Upper lobe of right lung (tissue), 1 donor: ENCODE results near the gene LRP8. TPM values are rescaled to one million over a fixed set of nuclear protein-coding genes. Genes with fewer than 3 reads are reported as not detected.

Source experiments
- ATAC-seq: fragments of 200-7000 bp; cut with Tn5 transposase; one replicate; pipeline ENCODE4 v1.9.1; 2020; ENCODE audit warnings: mild to moderate bottlenecking, moderate library complexity
- DNase-seq: peaks from one replicate; pipeline ENCODE4 v3.0.0-alpha.2; 2020
- H3K27ac ChIP-seq: fragments of 200-600 bp; one replicate; pipeline ENCODE4 v1.8.0; 2022
- H3K27me3 ChIP-seq: fragments of 200-600 bp; one replicate; pipeline ENCODE4 v1.8.0; 2022; ENCODE audit warnings: mild to moderate bottlenecking
- H3K36me3 ChIP-seq: fragments of 200-600 bp; one replicate; pipeline ENCODE4 v1.8.0; 2022
- H3K4me1 ChIP-seq: fragments of 200-600 bp; one replicate; pipeline ENCODE4 v1.8.0; 2022
- H3K4me3 ChIP-seq: fragments of 200-600 bp; one replicate; pipeline ENCODE4 v1.8.0; 2022; ENCODE audit warnings: mild to moderate bottlenecking
- H3K9me3 ChIP-seq: fragments of 200-600 bp; one replicate; pipeline ENCODE4 v1.8.0; 2022
- CTCF ChIP-seq: fragments of 200-600 bp; IDR thresholded peaks from one replicate; pipeline ENCODE4 v1.8.0; 2022; ENCODE audit warnings: antibody characterized with exemption
- intact Hi-C: fragments of 100-400 bp; cut with DNase I; formaldehyde crosslinking; loops from one replicate; pipeline ENCODE4 v1.11.0; 2022
- total RNA-seq: library from RNA; stranded (reverse); fragmentation: NEBNext Ultra II Directional; extraction: Animal tissue kit (Norgen Biotek cat#: 25700); gene quantifications from one replicate; pipeline ENCODE4 v1.2.1, GENCODE V29; 2021
- donor health status: DM: no; HTN: yes; CAD: no; lungs with severe emphysema.

The LRP8 gene
- total RNA-seq, 1 donor from 2014 or later: 11.6 TPM

- DNase-seq: peak; percentile 77
- no peak overlapping the region for H3K27ac ChIP-seq
- no peaks in the 10 kb centered on the region for H3K27me3 ChIP-seq
- no peaks in the 10 kb centered on the region for H3K4me1 ChIP-seq
- H3K36me3 ChIP-seq: no peaks in the 10 kb centered on the region
- peak; percentile 35 for ATAC-seq
- no peak for TF ChIP-seq CTCF
- no peaks in the 10 kb centered on the region for H3K9me3 ChIP-seq
- no peak overlapping the region for H3K4me3 ChIP-seq
- intact Hi-C loops: no loop called here
Observed at GRCh38 chr1:53365437-53366063, 37.7 kb upstream of the LRP8 start.

- TF ChIP-seq CTCF: no peak
- DNase-seq: peak; percentile 41
- H3K27me3 ChIP-seq: no peaks in the 10 kb centered on the region
- no peaks in the 10 kb centered on the region for H3K36me3 ChIP-seq
- no peak for ATAC-seq
- H3K4me1 ChIP-seq: no peaks in the 10 kb centered on the region
- no peaks in the 10 kb centered on the region for H3K9me3 ChIP-seq
- H3K27ac ChIP-seq: no peak overlapping the region
- intact Hi-C loops: no loop called here
- no peak overlapping the region for H3K4me3 ChIP-seq
Observed at GRCh38 chr1:53362851-53363642, 35.2 kb upstream of the LRP8 start.

GRCh38 chr1:53362270-53362669 lies 34.4 kb upstream of the LRP8 start:
- DNase-seq (peak; percentile 28), ATAC-seq (no peak)
- H3K27ac ChIP-seq: no peak overlapping the region
- H3K4me3 ChIP-seq: no peak overlapping the region
- no peaks in the 10 kb centered on the region for H3K36me3 ChIP-seq
- no peaks in the 10 kb centered on the region for H3K9me3 ChIP-seq
- intact Hi-C loops: no loop called here
- no peaks in the 10 kb centered on the region for H3K27me3 ChIP-seq
- H3K4me1 ChIP-seq: no peaks in the 10 kb centered on the region
- no peak for TF ChIP-seq CTCF

- Histone ChIP-seq H3K4me3 (no peak overlapping the region), H3K27ac (no peak overlapping the region), H3K27me3 (no peaks in the 10 kb centered on the region), H3K36me3 (no peaks in the 10 kb centered on the region), H3K9me3 (no peaks in the 10 kb centered on the region), H3K4me1 (no peaks in the 10 kb centered on the region)
- DNase-seq (peak; percentile 60), ATAC-seq (peak; percentile 74)
- no peak for TF ChIP-seq CTCF
- intact Hi-C loops: no loop called here
Observed at GRCh38 chr1:53361541-53361961, 33.7 kb upstream of the LRP8 start.

GRCh38 chr1:53359934-53360276 lies 32.0 kb upstream of the LRP8 start:
- H3K9me3 ChIP-seq: no peaks in the 10 kb centered on the region
- intact Hi-C loops: no loop called here
- no peak overlapping the region for H3K27ac ChIP-seq
- ATAC-seq: no peak
- H3K4me1 ChIP-seq: no peaks in the 10 kb centered on the region
- TF ChIP-seq CTCF: no peak
- DNase-seq: no peak
- H3K27me3 ChIP-seq: no peaks in the 10 kb centered on the region
- no peaks in the 10 kb centered on the region for H3K36me3 ChIP-seq
- H3K4me3 ChIP-seq: no peak overlapping the region
